HG03039 (cell line): ENCODE data around the gene MTPN.

Source experiments
- ATAC-seq: cut with Tn5 transposase; IDR thresholded peaks from one replicate; pipeline ENCODE4 v1.9.1; 2021; ENCODE audit warnings: mild to moderate bottlenecking, moderate library complexity; ENCODE audit not compliant: unreplicated experiment

Gene MTPN

DNA sequence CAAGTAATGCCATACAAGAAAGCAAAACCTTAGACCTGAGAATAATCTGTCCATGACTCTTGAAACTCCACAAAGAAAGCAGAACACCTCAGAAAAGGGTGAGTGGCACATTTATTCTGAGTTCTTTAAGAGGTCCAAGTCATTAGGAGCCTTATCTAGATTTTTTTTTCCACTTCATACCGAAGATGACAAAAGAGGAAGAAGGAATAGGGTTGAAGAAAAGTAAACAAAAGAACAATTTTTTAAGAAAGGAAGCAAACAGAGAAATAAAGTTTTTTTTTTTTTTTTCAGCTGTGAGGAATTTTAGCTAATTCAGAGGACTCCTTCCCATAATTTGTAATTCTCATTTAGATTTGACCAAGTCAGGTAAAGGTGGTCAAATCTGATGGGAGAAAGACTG lies 13.1 kb upstream of the MTPN start:
- ATAC-seq = no peak

DNA sequence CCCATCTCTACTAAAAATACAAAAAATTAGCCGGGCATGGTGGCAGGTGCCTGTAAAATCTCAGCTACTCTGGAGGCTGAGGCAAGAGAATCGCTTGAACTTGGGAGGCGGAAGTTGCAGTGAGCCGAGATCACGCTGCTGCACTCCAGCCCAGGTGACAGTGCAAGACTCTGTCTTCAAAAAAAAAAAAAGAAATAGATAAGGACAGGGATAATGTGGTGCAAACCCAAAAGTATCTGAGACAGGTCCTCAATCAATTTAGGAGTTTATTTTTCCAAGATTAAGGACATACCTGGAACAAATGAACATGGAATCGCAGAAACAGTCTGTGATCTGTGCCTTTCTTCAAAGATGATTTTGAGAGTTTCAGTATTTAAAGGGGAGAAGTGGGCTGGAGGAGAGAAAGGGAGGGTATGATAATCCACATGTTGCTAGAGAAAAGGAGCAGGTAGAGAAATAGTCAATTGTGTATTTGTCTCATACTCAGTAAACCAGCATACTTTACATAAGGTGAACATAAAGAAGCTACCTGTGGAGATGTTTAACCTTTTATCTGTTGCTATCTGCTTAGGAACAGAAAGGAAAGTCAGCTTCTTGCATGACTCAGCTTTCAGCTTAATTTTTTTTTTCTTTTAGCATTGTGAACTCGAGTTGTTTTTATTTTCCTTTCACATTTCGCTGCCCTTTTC lies 4.9 kb upstream of the MTPN start:
- ATAC-seq = no peak

DNA sequence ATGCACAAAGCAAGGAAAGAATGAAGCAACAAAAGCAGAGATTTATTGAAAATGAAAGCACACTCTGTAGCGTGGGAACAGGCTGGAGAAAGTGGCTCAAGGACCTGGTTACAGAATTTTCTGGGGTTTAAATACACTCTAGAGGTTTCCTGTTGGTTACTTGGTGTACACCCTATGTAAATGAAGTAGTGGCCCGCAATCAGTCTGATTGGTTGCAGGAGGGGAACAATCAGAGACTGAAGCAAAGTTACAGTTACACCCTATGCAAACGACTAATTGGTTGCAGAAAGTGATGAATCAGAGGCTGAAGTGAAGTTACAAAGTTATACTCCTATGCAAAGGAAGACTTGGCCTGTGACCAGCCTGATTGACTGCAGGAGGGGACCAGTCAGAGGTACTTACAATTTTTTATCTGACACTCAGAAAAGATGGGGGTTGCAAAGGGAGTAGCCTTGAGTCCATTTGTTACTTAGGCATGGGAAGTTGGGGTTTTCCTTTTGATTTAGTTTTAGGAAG lies 3.6 kb upstream of the MTPN start:
- peak; percentile 73 for ATAC-seq

DNA sequence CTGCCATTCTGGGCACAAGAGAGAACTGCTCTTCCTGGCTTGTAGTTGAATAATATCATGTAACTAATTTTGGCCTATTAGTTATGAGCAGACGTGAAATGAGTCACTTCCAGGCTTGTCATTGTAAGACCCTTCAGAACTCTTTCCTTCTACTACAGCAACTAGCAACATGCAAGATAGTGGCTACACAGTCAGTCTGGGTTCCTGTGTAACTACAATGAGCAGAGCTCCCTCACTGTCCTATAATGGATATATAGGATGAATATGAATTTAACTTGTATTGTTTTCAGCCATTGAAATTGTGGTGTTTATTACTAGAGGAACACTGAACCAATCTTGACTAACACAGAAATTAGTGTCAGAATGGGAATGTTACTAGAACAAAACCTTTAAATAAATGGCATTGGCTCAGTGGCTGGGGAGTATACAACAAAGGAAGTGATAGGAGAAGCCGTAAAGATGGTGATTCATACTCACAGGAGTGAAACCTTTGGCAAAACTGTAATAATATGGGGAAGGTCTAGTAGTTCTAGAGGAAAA lies 2.9 kb upstream of the MTPN start:
- ATAC-seq = no peak

DNA sequence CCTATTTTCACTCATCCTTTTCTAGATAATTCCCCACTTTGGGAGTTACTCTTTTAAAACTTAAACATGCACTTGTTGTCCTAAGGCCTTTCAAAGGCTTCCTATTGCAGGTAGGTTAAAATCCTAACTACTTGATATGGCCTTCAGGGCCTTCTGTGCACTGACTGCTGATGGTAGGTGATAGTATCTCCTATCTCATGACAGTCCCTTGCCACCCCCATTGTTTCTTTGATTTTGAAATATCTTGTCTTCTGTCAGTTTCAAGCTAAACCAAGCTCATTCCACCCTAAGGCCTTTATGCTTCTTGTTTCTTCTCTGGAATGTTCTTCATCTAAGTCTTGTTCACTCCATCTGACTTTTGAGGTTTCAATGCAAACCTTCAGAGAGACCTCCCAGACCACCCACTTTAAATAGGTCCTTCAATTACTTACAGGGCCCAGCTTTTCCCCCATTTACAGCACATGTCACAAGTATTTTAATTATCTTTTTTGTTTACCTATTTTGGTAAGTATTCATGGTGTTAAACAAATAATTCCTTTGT lies 2.4 kb upstream of the MTPN start:
- no peak for ATAC-seq

DNA sequence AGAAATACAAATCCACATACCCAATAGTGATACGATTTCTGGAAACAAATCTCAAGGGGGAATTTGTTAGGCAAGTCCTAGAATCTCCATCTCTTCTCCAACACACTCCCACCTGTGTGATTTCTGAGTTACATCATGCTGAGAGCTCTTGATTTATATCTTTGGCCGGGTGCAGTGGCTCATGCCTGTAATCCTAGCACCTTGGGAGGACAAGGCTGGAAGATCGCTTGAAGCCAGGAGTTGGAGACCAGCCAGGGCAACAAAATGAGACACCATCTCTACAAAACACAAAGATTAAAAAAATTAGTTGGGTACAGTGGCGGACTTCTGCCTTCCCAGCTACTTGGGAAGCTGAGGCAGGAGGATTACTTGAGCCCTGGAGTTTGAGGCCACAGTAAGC lies 1.5 kb upstream of the MTPN start:
- ATAC-seq = no peak

DNA sequence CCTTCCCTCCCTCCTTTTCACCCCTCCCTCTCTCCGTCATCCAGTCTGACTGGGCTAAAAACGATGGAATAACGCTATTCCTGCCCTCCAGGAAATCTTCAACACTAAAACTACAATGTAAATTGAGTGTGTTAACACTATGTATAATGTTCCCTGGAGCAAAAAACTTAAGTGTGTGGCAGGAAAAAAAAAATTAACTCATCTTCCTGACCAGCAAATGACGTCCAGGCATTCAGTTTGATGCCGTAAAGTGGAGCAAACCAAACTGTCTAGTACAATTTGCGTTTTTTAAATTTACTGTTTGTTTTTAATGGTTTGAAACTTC lies 545 bp upstream of the MTPN start:
- ATAC-seq = no peak

DNA sequence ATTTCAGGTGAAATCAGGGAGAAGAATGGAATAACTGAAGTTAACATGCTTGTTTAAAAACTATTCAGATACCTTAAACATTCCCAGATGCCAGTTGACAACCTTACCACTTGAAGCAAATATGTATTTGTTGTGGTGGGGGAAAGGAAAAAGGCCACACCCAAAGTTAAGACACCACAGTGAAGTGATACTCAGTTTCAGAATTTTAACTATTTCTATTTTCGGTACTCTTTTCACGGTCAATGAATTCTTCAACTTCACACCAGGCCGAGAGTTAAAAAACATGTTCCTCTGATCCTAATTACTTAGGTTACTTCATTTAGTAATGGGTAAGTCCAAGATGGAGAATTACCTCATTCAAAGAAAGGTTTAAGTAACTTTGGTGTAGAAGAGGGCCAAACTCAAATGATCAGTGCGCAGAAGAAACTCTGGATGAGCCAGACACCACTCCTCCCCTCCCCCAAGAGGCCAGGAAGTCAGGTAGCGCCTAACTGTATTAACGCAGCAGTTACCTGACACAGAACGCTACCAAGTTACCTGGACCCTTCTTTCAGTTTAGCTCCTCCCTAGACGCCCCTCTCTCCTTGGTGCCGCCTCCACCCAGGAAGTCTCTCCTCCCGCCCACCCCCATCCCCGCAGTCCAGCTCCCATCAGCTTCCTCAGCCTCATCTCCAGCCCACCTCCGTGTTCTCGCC lies 700 bp downstream of the MTPN start:
- ATAC-seq = no peak

DNA sequence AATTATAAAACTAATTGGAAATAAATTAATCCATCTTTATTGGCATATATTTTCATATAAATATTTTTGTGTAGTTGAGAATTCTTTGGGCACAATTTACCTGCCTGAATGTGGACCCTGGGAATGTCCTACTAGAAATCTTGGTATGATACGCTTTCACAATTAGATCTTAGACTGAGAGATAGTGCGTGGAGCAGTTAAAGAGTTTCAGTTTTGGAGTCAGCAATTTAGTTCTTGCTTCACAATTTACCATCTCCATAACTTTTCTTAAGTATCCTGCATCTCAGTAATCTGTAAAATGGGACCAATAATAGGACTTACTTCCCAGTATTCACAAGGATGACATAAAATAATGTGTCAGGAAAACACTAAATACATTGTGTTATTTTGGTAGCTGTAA lies 2.0 kb downstream of the MTPN start:
- no peak for ATAC-seq

DNA sequence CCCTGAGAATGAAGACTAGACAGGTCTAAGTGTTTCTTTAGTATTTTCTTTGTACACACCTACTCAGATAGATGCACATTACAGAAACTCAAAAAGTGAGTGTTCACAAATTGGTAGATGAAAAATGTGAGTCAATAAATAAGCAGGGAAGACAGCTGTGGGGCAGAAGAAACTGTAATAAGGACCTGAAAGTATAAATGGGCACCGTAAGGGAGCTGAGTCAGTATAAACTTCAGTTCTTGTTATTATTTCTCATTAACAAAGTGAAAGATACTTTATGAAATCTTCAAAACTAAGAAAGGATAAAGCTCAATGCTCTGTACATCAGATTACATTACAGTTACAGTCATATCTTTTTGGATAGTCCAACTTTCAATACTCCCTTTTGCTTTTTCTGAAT lies 2.5 kb downstream of the MTPN start:
- ATAC-seq = no peak

DNA sequence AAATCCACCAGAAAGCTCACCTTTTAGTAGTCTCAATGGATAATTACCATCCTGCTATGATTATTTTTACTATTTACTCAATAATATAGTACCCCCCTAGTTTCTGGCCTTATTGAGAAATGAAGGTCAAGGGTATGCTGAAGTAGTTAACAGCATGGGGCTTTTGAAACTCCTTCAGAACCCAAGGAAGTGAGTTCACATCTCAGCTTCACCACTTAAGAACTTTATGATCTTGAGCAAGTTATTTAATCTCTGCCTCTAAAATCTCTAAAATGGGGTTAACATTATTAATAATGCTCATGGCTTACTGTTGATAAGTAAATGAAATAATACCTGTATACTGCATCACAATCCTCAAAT lies 5.8 kb downstream of the MTPN start:
- no peak for ATAC-seq

DNA sequence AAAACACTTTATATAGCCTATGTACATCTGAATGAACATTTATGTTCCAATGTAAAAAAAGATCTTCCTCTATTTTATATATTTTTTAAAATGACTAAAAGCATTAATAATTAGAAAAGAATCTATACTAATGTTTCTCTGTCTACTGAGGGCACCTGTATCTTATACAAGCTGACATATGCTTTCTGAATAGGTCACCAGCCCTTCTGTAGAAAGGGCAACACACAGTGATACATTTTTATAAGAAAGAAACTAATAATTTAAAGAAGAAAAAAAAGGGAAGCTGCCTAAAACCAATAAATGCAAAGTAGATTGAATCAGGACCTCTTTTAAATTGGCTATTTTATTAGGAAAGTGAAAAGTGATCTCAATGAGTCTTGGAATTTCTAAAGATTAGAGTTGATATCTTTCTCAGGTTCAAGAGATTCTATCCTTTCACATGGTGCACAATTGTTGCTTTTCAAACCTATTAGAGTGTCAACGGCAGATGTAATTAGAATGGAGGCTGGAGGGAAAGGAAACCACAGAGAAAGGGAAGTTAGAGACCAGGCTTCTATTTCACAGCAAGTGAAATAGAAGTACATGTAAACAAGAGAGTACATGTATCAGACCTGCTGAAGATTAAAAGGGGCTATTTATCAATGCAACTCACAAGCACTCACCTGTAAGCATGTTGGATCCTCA lies 6.3 kb downstream of the MTPN start:
- ATAC-seq = peak; percentile 74

DNA sequence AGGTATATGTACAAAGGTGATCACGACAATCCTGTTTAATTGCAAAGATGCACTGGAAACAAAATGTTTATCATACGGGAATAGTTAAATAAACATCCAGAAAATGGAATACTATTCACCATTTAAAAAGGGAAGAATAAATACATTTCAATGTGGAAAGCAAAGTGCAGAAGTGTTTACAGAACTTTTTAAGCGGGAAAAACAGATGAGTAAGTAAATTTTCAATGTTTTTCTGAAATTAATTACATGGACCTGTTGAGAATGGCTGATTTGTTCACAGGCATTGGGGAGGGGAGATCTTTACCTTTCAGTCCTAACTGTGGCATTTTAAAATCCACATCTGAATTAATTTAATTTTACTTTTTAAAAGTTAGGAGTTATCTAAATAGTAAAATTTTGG lies 7.1 kb downstream of the MTPN start:
- ATAC-seq = no peak

DNA sequence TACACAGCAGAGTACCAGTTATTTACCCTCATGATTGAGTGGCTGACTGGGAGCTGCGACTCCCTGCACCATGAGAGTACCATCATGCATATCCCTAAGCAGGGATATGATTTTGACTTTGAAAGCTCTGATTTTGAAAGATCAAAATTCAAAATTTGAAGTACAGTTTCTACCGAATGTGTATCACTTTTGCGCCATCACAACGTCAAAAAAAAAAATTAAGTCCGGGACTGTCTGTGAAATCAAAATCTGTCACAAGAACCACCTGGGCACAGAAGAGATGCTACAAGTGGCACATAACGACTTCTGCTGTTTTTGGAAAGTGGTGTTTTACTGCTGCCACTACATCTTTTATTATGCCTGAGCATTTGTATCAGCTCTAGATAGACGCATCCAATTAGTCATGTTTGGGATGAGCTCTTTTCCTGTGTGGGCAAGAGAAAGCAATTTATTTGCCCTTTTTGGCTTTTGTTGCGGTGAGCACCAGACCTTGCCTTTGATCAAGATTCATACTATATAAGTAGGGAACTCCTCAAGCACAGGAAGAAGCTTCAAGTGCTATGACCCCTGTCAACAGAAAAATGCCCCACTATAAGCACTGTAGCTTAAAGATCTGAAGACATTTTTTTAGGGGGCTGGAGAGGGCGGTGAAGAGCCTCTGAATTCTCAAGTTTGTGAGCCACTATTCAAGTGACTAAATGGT lies 10.7 kb downstream of the MTPN start:
- no peak for ATAC-seq

DNA sequence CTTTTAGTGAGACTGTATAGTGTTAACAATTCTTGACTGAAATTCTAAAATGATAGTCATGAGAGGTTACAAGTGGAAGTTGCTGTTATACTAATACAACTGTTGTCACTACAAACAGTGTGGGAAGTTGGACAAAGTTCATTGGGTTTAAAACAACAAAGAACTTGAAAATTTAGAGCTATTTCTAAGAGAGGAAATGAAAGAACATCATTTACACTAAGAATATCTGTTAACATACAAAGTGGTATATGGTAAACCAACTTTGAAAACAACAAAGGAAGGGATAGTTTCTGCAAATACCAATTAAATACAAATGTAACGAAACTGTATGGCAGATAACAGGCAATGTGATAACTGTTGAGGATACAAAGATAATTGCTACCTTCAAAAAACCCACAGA lies 11.6 kb downstream of the MTPN start:
- ATAC-seq = peak; percentile 53

DNA sequence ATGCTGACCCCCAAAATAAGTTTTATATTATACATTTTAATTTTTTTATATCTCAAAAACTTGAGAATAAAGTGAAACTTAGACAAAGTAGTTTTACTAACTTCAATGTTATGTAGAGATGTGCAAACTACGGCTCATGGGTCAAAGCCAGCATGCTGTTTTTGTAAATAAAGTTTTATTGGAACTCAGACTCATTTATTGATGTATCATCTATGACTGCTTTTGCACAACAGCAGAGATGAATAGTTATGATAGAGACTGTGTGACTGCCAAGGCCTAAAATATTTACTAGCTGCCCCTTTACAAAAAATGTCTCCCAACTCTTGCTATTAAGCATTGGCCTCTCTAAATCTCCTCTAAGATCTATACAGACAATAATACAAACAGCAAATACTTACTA lies 12.4 kb downstream of the MTPN start:
- no peak for ATAC-seq

DNA sequence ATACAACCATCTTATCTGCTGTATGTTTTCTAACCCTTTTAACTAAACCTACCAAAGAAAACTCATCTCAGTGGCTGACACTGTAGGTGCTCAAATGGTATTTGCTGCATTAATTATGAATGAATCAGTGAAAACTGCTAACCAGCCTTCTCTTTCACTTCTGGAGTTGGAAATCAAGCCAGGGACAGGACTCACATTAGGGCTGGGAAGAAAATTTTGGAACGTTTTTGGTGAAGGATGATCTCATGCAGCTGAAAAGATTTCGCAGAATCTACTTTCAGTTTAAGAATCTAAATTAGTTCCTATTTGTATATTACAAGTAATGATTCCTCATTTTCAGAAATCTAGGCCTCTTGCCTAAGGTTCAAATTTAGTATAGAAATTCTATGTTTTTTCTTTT lies 12.9 kb downstream of the MTPN start:
- no peak for ATAC-seq

DNA sequence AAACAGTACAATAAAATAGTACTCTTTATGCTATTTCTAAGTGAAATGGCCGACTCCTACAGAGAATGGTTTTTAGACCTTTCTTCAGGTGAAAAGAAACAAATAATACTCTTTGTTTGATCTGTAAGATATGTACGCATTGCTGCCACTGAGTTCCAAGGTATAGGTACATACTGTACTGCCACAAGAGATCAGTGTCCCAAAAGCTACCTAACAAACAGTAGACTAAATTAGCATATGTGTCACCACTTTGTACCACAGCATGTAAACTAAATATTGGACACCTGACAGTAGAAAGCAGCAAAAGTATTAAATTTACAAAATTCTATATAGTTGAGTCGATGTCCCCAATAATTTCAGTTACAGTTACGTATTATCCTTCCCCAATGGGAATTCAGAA lies 14.4 kb downstream of the MTPN start:
- no peak for ATAC-seq

DNA sequence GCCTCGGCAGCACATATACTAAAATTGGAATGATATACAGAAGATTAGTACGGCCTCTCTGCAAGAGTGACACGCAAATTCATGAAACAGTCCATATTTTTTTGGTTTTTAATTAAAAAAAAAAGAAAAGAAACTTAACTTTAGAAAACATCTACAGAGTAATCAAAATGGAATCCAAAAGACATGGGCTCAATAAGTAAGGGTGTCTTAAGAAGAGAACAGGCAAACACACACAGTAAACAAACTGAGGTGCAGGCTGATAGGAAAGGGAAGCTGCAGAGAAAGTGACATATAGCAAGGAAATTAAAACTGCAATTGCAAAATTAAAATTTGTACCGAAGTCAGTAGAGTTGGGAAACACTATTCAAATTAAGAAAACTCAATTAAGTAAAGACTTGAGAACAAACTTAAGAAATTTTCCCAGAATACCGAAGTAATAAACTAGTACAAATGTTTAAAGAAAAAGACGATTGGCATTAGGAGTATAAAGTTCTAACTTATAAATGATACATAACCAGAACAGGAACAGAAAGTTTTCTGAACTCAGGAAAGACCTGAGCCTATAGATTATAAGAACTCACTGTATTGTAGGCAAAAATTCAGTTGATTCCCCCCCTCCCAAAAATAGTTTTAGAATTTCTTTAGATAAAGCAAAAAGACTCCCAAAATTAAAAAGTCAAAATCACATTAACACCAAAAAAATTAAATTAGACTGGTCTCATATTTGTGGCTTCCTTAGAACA lies 16.3 kb downstream of the MTPN start:
- no peak for ATAC-seq

DNA sequence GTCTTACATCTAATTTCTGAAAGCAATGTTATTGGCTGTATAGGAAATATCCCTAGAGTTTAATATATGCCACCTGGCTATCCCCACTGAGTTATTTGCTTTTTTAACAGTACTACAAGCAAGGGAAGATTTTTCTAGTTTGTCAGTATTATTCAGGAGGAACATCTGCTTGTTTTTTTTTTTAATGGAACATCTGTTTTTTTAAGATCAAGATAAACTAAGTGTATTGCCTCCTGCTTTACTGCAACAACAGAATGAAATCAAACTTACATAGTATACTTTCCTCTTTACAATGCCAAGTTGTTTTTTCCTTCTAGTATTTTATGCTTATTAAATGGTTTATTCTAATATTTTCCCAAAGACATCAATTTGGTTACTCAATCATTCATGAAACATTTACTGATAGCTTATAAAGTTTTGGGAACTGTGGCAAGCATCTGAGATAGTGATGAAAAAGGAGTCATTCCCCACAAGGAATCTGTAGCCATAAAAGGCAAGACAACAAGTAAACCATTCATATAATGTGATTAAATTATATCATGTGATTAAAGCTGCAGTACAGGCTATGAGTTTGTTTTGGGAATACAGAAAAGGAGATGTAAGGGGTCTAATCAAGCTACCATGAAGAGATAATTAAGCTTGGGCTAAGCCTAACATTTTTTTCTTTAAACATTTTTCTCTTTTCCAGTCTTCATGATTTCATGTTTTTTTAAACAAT lies 17.4 kb downstream of the MTPN start:
- no peak for ATAC-seq
